GM18507 (cell line): ENCODE data around the gene GNG12.

ENCODE experiments used
- DNase-seq: peaks from one replicate; pipeline ENCODE4 v3.0.0; 2011; ENCODE audit warnings: low read depth; ENCODE audit not compliant: insufficient read length; ENCODE audit errors: extremely low spot score
- FAIRE-seq: peaks from 2 replicates; lab custom pipeline; 2011; peaks lifted over from hg19 to GRCh38; lab: Jason Lieb, UNC

The GNG12 gene

GRCh38 chr1:67719329-67720196 is 113.7 kb downstream of the GNG12 start:
- no peak for FAIRE-seq
- no peak for DNase-seq

GRCh38 chr1:67717876-67718275 is 115.4 kb downstream of the GNG12 start:
- no peak for DNase-seq
- FAIRE-seq = no peak

GRCh38 chr1:67716800-67717199 is 116.5 kb downstream of the GNG12 start:
- no peak for DNase-seq
- FAIRE-seq = no peak

GRCh38 chr1:67715819-67716218 is 117.4 kb downstream of the GNG12 start:
- FAIRE-seq = no peak

GRCh38 chr1:67713057-67713846 is 120.0 kb downstream of the GNG12 start:
- DNase-seq (no peak), FAIRE-seq (no peak)

More at GRCh38 chr1:67715819-67716218, 117.4 kb downstream of the GNG12 start:
- no peak for DNase-seq

- DNase-seq (no peak), FAIRE-seq (no peak)
Measured at GRCh38 chr1:67711855-67712212, 121.4 kb downstream of the GNG12 start.

GRCh38 chr1:67711158-67711854 is 122.0 kb downstream of the GNG12 start:
- FAIRE-seq = no peak

GRCh38 chr1:67710417-67710816 is 122.8 kb downstream of the GNG12 start:
- FAIRE-seq (no peak), DNase-seq (no peak)

More at GRCh38 chr1:67711158-67711854, 122.0 kb downstream of the GNG12 start:
- no peak for DNase-seq

GRCh38 chr1:67708606-67709005 is 124.7 kb downstream of the GNG12 start:
- FAIRE-seq = no peak

GRCh38 chr1:67705735-67706453 is 127.4 kb downstream of the GNG12 start:
- DNase-seq (no peak), FAIRE-seq (no peak)

More at GRCh38 chr1:67708606-67709005, 124.7 kb downstream of the GNG12 start:
- DNase-seq = no peak

GRCh38 chr1:67704351-67704750 is 128.9 kb downstream of the GNG12 start:
- no peak for FAIRE-seq

GRCh38 chr1:67701876-67702275 is 131.4 kb downstream of the GNG12 start:
- DNase-seq = no peak
- no peak for FAIRE-seq

More at GRCh38 chr1:67704351-67704750, 128.9 kb downstream of the GNG12 start:
- no peak for DNase-seq

GRCh38 chr1:67700692-67701410 is 132.4 kb downstream of the GNG12 start:
- DNase-seq (no peak), FAIRE-seq (no peak)

- DNase-seq (no peak), FAIRE-seq (no peak)
Measured at GRCh38 chr1:67700220-67700619, 133.0 kb downstream of the GNG12 start.

- DNase-seq (no peak), FAIRE-seq (no peak)
Measured at GRCh38 chr1:67696708-67697107, 136.6 kb downstream of the GNG12 start.

GRCh38 chr1:67695963-67696362 is 137.3 kb downstream of the GNG12 start:
- FAIRE-seq (no peak), DNase-seq (no peak)

- DNase-seq (no peak), FAIRE-seq (no peak)
Measured at GRCh38 chr1:67691712-67692111, 141.6 kb downstream of the GNG12 start.

- FAIRE-seq = no peak
- DNase-seq = no peak
Measured at GRCh38 chr1:67690411-67690810, 142.9 kb downstream of the GNG12 start.

GRCh38 chr1:67690018-67690363 is 143.3 kb downstream of the GNG12 start:
- no peak for DNase-seq
- FAIRE-seq = no peak
